GM18951 (cell line): ENCODE data around the gene TMEM209.

Experiments used
- POLR2A ChIP-seq: IDR thresholded peaks from 4 replicates; pipeline ENCODE4 v1.6.1; 2011; ENCODE audit warnings: mild to moderate bottlenecking; ENCODE audit not compliant: insufficient read length, insufficient read depth; ENCODE audit errors: extremely low read depth
- in situ Hi-C: fragments of 300-500 bp; cut with MboI; formaldehyde crosslinking; loops from one replicate; pipeline ENCODE4 v1.12.0; 2022; ENCODE audit warnings: low sequenced_read_pairs, mixed read lengths, inconsistent platforms; ENCODE audit not compliant: unreplicated experiment

TMEM209 gene

GRCh38 chr7:130174237-130174959 lies 30.8 kb downstream of the TMEM209 start:
- in situ Hi-C loops: no loop called here

GRCh38 chr7:130162196-130162595 lies 43.0 kb downstream of the TMEM209 start:
- in situ Hi-C loops: no loop called here
- TF ChIP-seq POLR2A: no peak

More at GRCh38 chr7:130174237-130174959, 30.8 kb downstream of the TMEM209 start:
- TF ChIP-seq POLR2A: no peak

GRCh38 chr7:130160455-130160854 lies 44.8 kb downstream of the TMEM209 start:
- TF ChIP-seq POLR2A: no peak
- in situ Hi-C loops: no loop called here

- TF ChIP-seq POLR2A: no peak
- in situ Hi-C loops: no loop called here
These were observed 45.2 kb downstream of the TMEM209 start for GRCh38 chr7:130160023-130160422.

GRCh38 chr7:130157700-130158099 lies 47.5 kb downstream of the TMEM209 start:
- TF ChIP-seq POLR2A: no peak
- in situ Hi-C loops: no loop called here

GRCh38 chr7:130156140-130156539 lies 49.1 kb downstream of the TMEM209 start:
- TF ChIP-seq POLR2A: no peak
- in situ Hi-C loops: no loop called here

GRCh38 chr7:130154501-130155317 lies 50.5 kb downstream of the TMEM209 start:
- TF ChIP-seq POLR2A: no peak
- in situ Hi-C loops: no loop called here

GRCh38 chr7:130154131-130154500 lies 51.1 kb downstream of the TMEM209 start:
- TF ChIP-seq POLR2A: no peak
- in situ Hi-C loops: no loop called here

- in situ Hi-C loops: no loop called here
- TF ChIP-seq POLR2A: no peak
These were observed 51.8 kb downstream of the TMEM209 start for GRCh38 chr7:130153211-130153908.

GRCh38 chr7:130152493-130153210 lies 52.6 kb downstream of the TMEM209 start:
- in situ Hi-C loops: no loop called here
- no peak for TF ChIP-seq POLR2A

- TF ChIP-seq POLR2A: no peak
- in situ Hi-C loops: no loop called here
These were observed 53.4 kb downstream of the TMEM209 start for GRCh38 chr7:130151591-130152492.

- in situ Hi-C loops: no loop called here
- no peak for TF ChIP-seq POLR2A
These were observed 54.6 kb downstream of the TMEM209 start for GRCh38 chr7:130150587-130150986.
